GM19324 (cell line): ENCODE data around the gene ACSS2.

ENCODE experiments used
- ATAC-seq: cut with Tn5 transposase; IDR thresholded peaks from one replicate; pipeline ENCODE4 v1.9.1; 2021; ENCODE audit warnings: mild to moderate bottlenecking, moderate library complexity; ENCODE audit not compliant: unreplicated experiment, low FRiP score

The ACSS2 gene

GRCh38 chr20:34943808-34944567 is 67.6 kb downstream of the ACSS2 start:
- ATAC-seq, result no peak

- no peak for ATAC-seq
These were observed 69.1 kb downstream of the ACSS2 start for GRCh38 chr20:34945315-34946077.

- no peak for ATAC-seq
These were observed 70.2 kb downstream of the ACSS2 start for GRCh38 chr20:34946661-34947060.

GRCh38 chr20:34947336-34947735 is 70.9 kb downstream of the ACSS2 start:
- ATAC-seq, result no peak

- no peak for ATAC-seq
These were observed 71.6 kb downstream of the ACSS2 start for GRCh38 chr20:34948030-34948429.

- ATAC-seq, result no peak
These were observed 72.7 kb downstream of the ACSS2 start for GRCh38 chr20:34949120-34949519.

- no peak for ATAC-seq
These were observed 74.8 kb downstream of the ACSS2 start for GRCh38 chr20:34951252-34951651.

GRCh38 chr20:34951652-34952051 is 75.2 kb downstream of the ACSS2 start:
- ATAC-seq, result no peak

GRCh38 chr20:34952671-34953070 is 76.3 kb downstream of the ACSS2 start:
- ATAC-seq, result no peak

- no peak for ATAC-seq
These were observed 77.5 kb downstream of the ACSS2 start for GRCh38 chr20:34953960-34954359.

GRCh38 chr20:34954904-34955230 is 78.5 kb downstream of the ACSS2 start:
- no peak for ATAC-seq

- peak; percentile 86 for ATAC-seq
These were observed 79.0 kb downstream of the ACSS2 start, which contains the start of the genes GSS and MYH7B for GRCh38 chr20:34955231-34956040. TSS of gene GSS (minus strand) at chr20:34955806. CDS start at chr20:34951852, 3,954 bp downstream. TSS of gene MYH7B (plus strand) at chr20:34955868. CDS start at chr20:34978006, 22,138 bp downstream.

- ATAC-seq, result no peak
These were observed 79.6 kb downstream of the ACSS2 start for GRCh38 chr20:34956041-34956458.

GRCh38 chr20:34956751-34957472 is 80.5 kb downstream of the ACSS2 start:
- no peak for ATAC-seq

- no peak for ATAC-seq
These were observed 88.1 kb downstream of the ACSS2 start for GRCh38 chr20:34964486-34964885.

- ATAC-seq, result no peak
These were observed 88.6 kb downstream of the ACSS2 start for GRCh38 chr20:34965051-34965450.

- no peak for ATAC-seq
These were observed 91.0 kb downstream of the ACSS2 start for GRCh38 chr20:34967421-34967820.

GRCh38 chr20:34968042-34968775 is 91.8 kb downstream of the ACSS2 start:
- no peak for ATAC-seq

- no peak for ATAC-seq
These were observed 93.9 kb downstream of the ACSS2 start for GRCh38 chr20:34970193-34970840.
